KMS-11 (cell line): ENCODE results near the gene GNA15.

ENCODE experiments used
- H2AFZ ChIP-seq: fragments of 200-600 bp; sonication (generic); 2 replicates; pipeline ENCODE4 v1.6.1; 2016; ENCODE audit warnings: antibody characterized with exemption, mixed run types, low read depth
- H3K27ac ChIP-seq: fragments of 200-600 bp; sonication (generic); 2 replicates; pipeline ENCODE4 v1.6.1; 2016; ENCODE audit warnings: mild to moderate bottlenecking, mixed run types
- H3K27me3 ChIP-seq: fragments of 200-600 bp; sonication (generic); 2 replicates; pipeline ENCODE4 v1.6.1; 2017; ENCODE audit warnings: mild to moderate bottlenecking, low read depth, mixed run types, moderate library complexity; ENCODE audit not compliant: insufficient read depth
- H3K36me3 ChIP-seq: fragments of 200-600 bp; sonication (generic); 2 replicates; pipeline ENCODE4 v1.6.1; 2017; ENCODE audit warnings: mild to moderate bottlenecking, mixed run types; ENCODE audit not compliant: insufficient read depth
- H3K4me1 ChIP-seq: fragments of 200-600 bp; sonication (generic); 2 replicates; pipeline ENCODE4 v1.6.1; 2016; ENCODE audit warnings: mild to moderate bottlenecking, low read depth, mixed run types; ENCODE audit not compliant: poor library complexity, severe bottlenecking
- H3K4me2 ChIP-seq: fragments of 200-600 bp; sonication (generic); 2 replicates; pipeline ENCODE4 v1.7.0; 2016; ENCODE audit warnings: mild to moderate bottlenecking, mixed run types
- H3K4me3 ChIP-seq: fragments of 200-600 bp; sonication (generic); IDR thresholded peaks from 2 replicates; pipeline ENCODE4 v1.6.1; 2017; ENCODE audit warnings: low read depth, low read length, mixed read lengths; ENCODE audit not compliant: insufficient read depth
- H3K79me2 ChIP-seq: fragments of 200-600 bp; sonication (generic); 2 replicates; pipeline ENCODE4 v1.6.1; 2016; ENCODE audit warnings: low read depth, mixed run types; ENCODE audit not compliant: insufficient read depth
- H3K9ac ChIP-seq: fragments of 200-600 bp; sonication (generic); 2 replicates; pipeline ENCODE4 v1.6.1; 2016; ENCODE audit warnings: mild to moderate bottlenecking, mixed run types
- H4K20me1 ChIP-seq: fragments of 200-600 bp; sonication (generic); 2 replicates; pipeline ENCODE4 v1.6.1; 2016; ENCODE audit warnings: mild to moderate bottlenecking, mixed run types; ENCODE audit not compliant: insufficient read depth
- TF ChIP-seq, protein P1 (sequence below): fragments of 200-600 bp; sonication (generic); conservative IDR thresholded peaks from 2 replicates; pipeline ENCODE4 v1.6.1; 2017; ENCODE audit warnings: low read depth, mild to moderate bottlenecking, antibody characterized with exemption, low read length, moderate library complexity, mixed read lengths

The GNA15 gene

GRCh38 chr19:3154957-3155736 lies 19.3 kb downstream of the GNA15 start:
- TF ChIP-seq, protein P1, sequence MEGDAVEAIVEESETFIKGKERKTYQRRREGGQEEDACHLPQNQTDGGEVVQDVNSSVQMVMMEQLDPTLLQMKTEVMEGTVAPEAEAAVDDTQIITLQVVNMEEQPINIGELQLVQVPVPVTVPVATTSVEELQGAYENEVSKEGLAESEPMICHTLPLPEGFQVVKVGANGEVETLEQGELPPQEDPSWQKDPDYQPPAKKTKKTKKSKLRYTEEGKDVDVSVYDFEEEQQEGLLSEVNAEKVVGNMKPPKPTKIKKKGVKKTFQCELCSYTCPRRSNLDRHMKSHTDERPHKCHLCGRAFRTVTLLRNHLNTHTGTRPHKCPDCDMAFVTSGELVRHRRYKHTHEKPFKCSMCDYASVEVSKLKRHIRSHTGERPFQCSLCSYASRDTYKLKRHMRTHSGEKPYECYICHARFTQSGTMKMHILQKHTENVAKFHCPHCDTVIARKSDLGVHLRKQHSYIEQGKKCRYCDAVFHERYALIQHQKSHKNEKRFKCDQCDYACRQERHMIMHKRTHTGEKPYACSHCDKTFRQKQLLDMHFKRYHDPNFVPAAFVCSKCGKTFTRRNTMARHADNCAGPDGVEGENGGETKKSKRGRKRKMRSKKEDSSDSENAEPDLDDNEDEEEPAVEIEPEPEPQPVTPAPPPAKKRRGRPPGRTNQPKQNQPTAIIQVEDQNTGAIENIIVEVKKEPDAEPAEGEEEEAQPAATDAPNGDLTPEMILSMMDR: no peak
- H3K4me2 ChIP-seq: no peak overlapping the region
- H3K4me1 ChIP-seq: no peaks in the 10 kb centered on the region
- H3K4me3 ChIP-seq: no peak overlapping the region
- no peak overlapping the region for H3K27ac ChIP-seq
- no peaks in the 10 kb centered on the region for H3K79me2 ChIP-seq
- no peak overlapping the region for H2AFZ ChIP-seq
- H3K27me3 ChIP-seq: peaks cover 37% of the 10 kb centered on the region
- H3K36me3 ChIP-seq: no peaks in the 10 kb centered on the region
- H3K9ac ChIP-seq: no peak overlapping the region
- H4K20me1 ChIP-seq: no peaks in the 10 kb centered on the region

DNA sequence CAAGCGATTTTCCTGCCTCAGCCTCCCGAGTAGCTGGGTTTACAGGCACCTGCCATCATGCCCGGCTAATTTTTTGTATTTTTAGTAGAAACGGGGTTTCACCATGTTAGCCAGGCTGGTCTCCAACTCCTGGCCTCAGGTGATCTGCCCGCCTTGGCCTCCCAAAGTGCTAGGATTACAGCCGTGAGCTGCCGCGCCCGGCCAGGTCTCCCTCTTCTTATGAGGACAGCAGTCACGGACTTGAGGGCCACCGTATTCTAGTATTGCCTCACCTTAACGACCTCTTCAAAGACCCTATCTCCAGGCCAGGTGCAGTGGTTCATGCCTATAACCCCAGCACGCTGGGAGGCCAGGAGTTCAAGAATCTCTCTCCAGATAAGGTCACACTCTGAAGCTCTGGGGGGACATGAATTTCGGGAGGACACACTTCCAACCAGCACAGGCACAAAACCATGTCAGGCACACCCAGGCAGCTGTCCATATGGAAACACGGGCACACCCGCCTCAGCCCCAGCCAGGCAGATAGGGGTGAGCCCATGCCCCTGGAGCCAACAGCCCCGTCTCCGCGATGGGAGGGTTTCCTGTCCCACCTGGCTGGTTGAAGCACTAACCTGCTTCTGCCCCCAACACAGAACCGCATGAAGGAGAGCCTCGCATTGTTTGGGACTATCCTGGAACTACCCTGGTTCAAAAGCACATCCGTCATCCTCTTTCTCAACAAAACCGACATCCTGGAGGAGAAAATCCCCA lies 21.4 kb downstream of the GNA15 start:
- Histone ChIP-seq H3K4me2 (no peak overlapping the region), H3K4me1 (no peaks in the 10 kb centered on the region), H3K4me3 (no peak overlapping the region), H2AFZ (no peak overlapping the region), H3K9ac (no peak overlapping the region), H4K20me1 (no peaks in the 10 kb centered on the region), H3K27ac (no peak overlapping the region), H3K36me3 (no peaks in the 10 kb centered on the region), H3K79me2 (no peaks in the 10 kb centered on the region), H3K27me3 (peaks cover 39% of the 10 kb centered on the region)
- TF ChIP-seq, protein P1: no peak

DNA sequence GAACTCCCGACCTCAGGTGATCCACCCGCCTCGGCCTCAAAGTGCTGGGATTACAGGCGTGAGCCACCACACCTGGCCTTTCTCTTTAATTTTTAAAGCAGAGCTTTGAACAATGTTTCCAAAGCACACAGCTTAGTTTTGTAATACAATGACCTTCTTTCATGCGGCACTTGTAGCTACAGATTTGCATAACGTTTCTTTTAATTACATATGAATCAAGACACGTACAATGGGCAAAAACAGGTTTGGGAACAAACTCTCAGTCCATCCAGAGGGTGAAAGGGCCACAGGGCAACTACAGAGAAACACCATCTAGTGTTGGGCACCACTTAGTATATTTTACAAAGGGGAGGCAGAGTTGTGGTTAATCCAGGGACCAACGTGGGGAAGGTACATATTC lies 23.7 kb downstream of the GNA15 start:
- H3K36me3 ChIP-seq: no peaks in the 10 kb centered on the region

GRCh38 chr19:3160219-3160618 lies 24.4 kb downstream of the GNA15 start:
- Histone ChIP-seq H3K4me2 (no peak overlapping the region), H3K9ac (no peak overlapping the region), H3K79me2 (no peaks in the 10 kb centered on the region), H3K4me3 (no peak overlapping the region), H3K36me3 (no peaks in the 10 kb centered on the region), H3K4me1 (no peaks in the 10 kb centered on the region), H2AFZ (no peak overlapping the region), H3K27me3 (peaks cover 43% of the 10 kb centered on the region), H3K27ac (no peak overlapping the region), H4K20me1 (no peaks in the 10 kb centered on the region)
- TF ChIP-seq, protein P1: no peak

More for the DNA sequence above, 23.7 kb downstream of the GNA15 start:
- Histone ChIP-seq H3K79me2 (no peaks in the 10 kb centered on the region), H4K20me1 (no peaks in the 10 kb centered on the region), H3K27ac (no peak overlapping the region), H3K9ac (no peak overlapping the region), H3K27me3 (peaks cover 43% of the 10 kb centered on the region), H3K4me3 (no peak overlapping the region), H3K4me2 (no peak overlapping the region), H2AFZ (no peak overlapping the region), H3K4me1 (no peaks in the 10 kb centered on the region)
- TF ChIP-seq, protein P1: no peak
